Kidney (tissue), 14 donors: Measurements from ENCODE around the gene EPHB6. TPM values are rescaled to one million over a fixed set of nuclear protein-coding genes. Genes with fewer than 3 reads are reported as not detected.

Experiments used
- DNase-seq, 5 donors: peaks; one replicate each; pipeline ENCODE4 v3.0.0-alpha.2; 2013 to 2020
- FAIRE-seq: peaks from 2 replicates; lab custom pipeline; 2012; peaks lifted over from hg19 to GRCh38; lab: Jason Lieb, UNC
- H3K27ac ChIP-seq, 2 donors: one replicate each; pipeline ENCODE4 v1.7.0; 2013; ENCODE audit warnings: low read depth in 2 of 2, low read length in 2 of 2, inconsistent platforms in 1 of 2
- H3K27me3 ChIP-seq: one replicate; pipeline ENCODE4 v1.7.1; 2013; ENCODE audit warnings: low read length, inconsistent platforms; ENCODE audit not compliant: control insufficient read depth, insufficient read depth
- H3K36me3 ChIP-seq, 3 donors: one replicate each; pipeline versions ENCODE4 v1.7.0 to v1.7.1; 2013; ENCODE audit warnings: low read length in 3 of 3, control low read depth in 1 of 3, inconsistent platforms in 1 of 3; ENCODE audit not compliant: insufficient read depth in 3 of 3, control insufficient read depth in 2 of 3
- H3K4me1 ChIP-seq, 3 donors: one replicate each; pipeline versions ENCODE4 v1.7.0 to v1.7.1; 2013; ENCODE audit warnings: low read length in 3 of 3, inconsistent platforms in 1 of 3, low read depth in 1 of 3; ENCODE audit not compliant: control insufficient read depth in 2 of 3, insufficient read depth in 2 of 3
- H3K4me3 ChIP-seq, 3 donors: one replicate each; pipeline versions ENCODE4 v1.7.0 to v1.8.1; 2013; ENCODE audit warnings: low read length in 3 of 3, control low read depth in 1 of 3, inconsistent platforms in 1 of 3
- H3K9ac ChIP-seq, 3 donors: one replicate each; pipeline versions ENCODE4 v1.7.0 to v1.7.1; 2013; ENCODE audit warnings: low read length in 3 of 3, control low read depth in 1 of 3, inconsistent platforms in 1 of 3
- H3K9me3 ChIP-seq, 3 donors: one replicate each; pipeline versions ENCODE4 v1.7.0 to v1.7.1; 2013; ENCODE audit warnings: low read length in 3 of 3, control low read depth in 1 of 3, inconsistent platforms in 1 of 3; ENCODE audit not compliant: control insufficient read depth in 2 of 3, insufficient read depth in 1 of 3
- CTCF ChIP-seq: IDR thresholded peaks from 3 replicates; pipeline ENCODE4 v1.5.1; 2012; ENCODE audit warnings: mild to moderate bottlenecking, moderate library complexity, borderline replicate concordance; ENCODE audit not compliant: insufficient read depth; ENCODE audit errors: extremely low read depth
- intact Hi-C: fragments of 100-400 bp; cut with DNase I; formaldehyde crosslinking; loops from one replicate; pipeline ENCODE4 v1.11.1; 2022
- polyA plus RNA-seq: library from polyadenylated mRNA; stranded (reverse); fragments of 350-450 nt; fragmentation: Illumina TruSeq; extraction: RNeasy Lipid Tissue Mini Kit (QIAGEN cat#74804); gene quantifications from one replicate; pipeline ENCODE4 v1.2.3, GENCODE V29; 2014; ENCODE audit warnings: low read depth, low replicate concordance; ENCODE audit not compliant: insufficient read depth
- total RNA-seq: library from RNA; stranded (reverse); fragmentation: NEBNext Ultra II Directional; extraction: Animal tissue kit (Norgen Biotek cat#: 25700); gene quantifications from one replicate; pipeline ENCODE4 v1.2.1, GENCODE V29; 2021
- donor health status: control.
- donor health status: control.
- donor health status: control.
- donor health status: control.
- donor health status: control.
- donor health status: DM: yes; HTN: yes; CAD: no.
- donor health status: Normal renal cell carcinoma (clear cell type).

The EPHB6 gene
- total and polyA plus RNA-seq, 2 donors from 2014 or later = 10.4 to 17.4 TPM

DNA sequence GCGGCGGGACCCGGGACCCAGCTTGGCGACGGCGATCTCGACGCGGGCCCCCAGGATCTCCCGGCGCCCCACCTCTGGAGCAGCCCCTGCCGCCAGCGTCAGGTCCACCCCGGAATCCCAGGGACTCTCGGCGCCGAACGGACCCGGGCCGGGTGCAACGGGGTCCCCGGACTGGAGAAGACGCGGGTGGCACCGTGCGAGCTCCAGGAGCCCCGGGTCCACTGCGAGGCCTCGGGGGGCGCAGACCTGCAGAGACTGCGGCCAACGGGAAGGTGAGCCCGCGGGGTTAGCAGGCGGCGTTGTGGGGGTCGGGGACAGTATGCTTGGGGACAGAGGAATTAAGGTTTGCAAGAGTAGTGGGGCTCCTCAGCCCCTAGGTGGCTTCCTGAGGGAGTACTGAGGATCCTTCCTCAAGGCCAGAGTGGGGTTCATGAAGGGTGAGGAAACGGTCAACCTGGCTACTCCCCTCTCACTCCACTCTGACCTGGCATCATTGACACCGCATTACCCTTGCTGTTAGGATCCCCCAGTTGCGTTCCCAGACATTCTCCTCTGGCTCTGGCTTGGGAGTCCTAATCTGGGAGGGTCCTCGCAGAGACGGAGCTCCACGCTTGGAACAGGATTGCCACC is 353 bp downstream of the EPHB6 start:
- Histone ChIP-seq H3K9me3 (no peaks in the 10 kb centered on the region), H3K36me3 (no peaks in the 10 kb centered on the region), H3K9ac (peak overlapping the region; percentile 2 to 48 (median 43)), H3K4me3 (peak overlapping the region; percentile 30 to 59 (median 47)), H3K27me3 (no peaks in the 10 kb centered on the region), H3K4me1 (peaks cover 0 to 6% (median 0%) of the 10 kb centered on the region in 3 donors), H3K27ac (no peak overlapping the region)
- DNase-seq (peak in 2 of 5 donors; percentile 31 to 43), FAIRE-seq (no peak)
- TF ChIP-seq CTCF = no peak
- intact Hi-C loops = loop anchor here (10.0 kb wide), 2 partner anchors 150 to 360 kb away; no protein-coding TSS in a partner anchor

GRCh38 chr7:142855756-142856564 is 1.1 kb downstream of the EPHB6 start:
- H3K27ac ChIP-seq = no peak overlapping the region
- no peaks in the 10 kb centered on the region for H3K36me3 ChIP-seq
- peak overlapping the region; percentile 30 to 59 (median 47) for H3K4me3 ChIP-seq
- DNase-seq (peak in 1 of 5 donors; percentile 85), FAIRE-seq (no peak)
- H3K27me3 ChIP-seq = no peaks in the 10 kb centered on the region
- no peaks in the 10 kb centered on the region for H3K9me3 ChIP-seq
- peak overlapping the region in 1 of 3 donors; percentile 48 for H3K9ac ChIP-seq
- peaks cover 0 to 6% (median 0%) of the 10 kb centered on the region in 3 donors for H3K4me1 ChIP-seq
- no peak for TF ChIP-seq CTCF
- intact Hi-C loops = loop anchor here (10.0 kb wide), 2 partner anchors 149 to 359 kb away; no protein-coding TSS in a partner anchor

DNA sequence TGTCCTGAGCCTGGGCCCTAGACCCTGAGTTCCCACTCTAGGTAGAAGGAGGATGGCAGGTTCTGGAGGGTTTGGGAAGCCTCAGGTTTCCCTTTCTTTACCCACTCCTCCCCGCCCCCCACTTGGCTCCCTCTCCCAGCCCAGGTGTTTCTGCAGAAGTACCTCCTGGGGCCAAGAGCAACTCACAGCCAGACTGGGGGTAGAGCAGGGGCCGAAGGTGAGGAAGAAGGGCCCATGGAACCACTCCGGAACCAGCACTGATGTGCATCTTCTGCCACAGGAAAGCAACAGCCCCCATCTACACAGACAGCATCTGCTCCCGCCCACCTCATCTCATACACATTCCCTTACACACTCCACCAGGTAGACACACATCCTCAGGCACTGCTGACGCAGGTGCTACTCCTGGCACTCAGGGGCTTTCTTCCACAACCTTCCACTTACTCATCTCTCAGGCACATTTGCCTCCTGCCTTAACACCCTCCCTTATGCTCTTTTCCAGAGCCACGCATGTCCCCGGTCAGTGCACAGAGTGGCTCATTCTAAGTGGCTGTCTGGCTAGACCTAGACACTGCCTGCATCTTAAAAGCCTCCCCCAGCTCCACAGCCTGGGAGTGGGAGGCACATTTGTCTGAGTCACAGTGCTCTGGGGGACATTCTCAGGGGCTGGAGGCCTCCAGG is 1.8 kb downstream of the EPHB6 start:
- Histone ChIP-seq H3K9me3 (no peaks in the 10 kb centered on the region), H3K9ac (no peak overlapping the region), H3K27me3 (no peaks in the 10 kb centered on the region), H3K4me1 (peaks cover 0 to 6% (median 0%) of the 10 kb centered on the region in 3 donors), H3K36me3 (no peaks in the 10 kb centered on the region), H3K4me3 (no peak overlapping the region), H3K27ac (no peak overlapping the region)
- intact Hi-C loops = loop anchor here (10.0 kb wide), 2 partner anchors 148 to 358 kb away; no protein-coding TSS in a partner anchor
- peak in 1 of 5 donors; percentile 42 for DNase-seq
- TF ChIP-seq CTCF = no peak
- no peak for FAIRE-seq
